Neural cell (in vitro differentiated cells): ENCODE results near the gene H6PD. TPM values are rescaled to one million over a fixed set of nuclear protein-coding genes. Genes with fewer than 3 reads are reported as not detected.
"Not testable (repeated sequence)": the region's sequence is repeated elsewhere in the genome, so short reads cannot be mapped to it uniquely, and the experiment has no call there.

Source experiments
- H2AFZ ChIP-seq: fragments of 200-600, 300-800 bp; sonication (generic), shearing (Covaris generic); 2 replicates; pipeline ENCODE4 v1.6.0; 2014; ENCODE audit warnings: low read depth, mild to moderate bottlenecking, antibody characterized with exemption, low read length, moderate library complexity
- H3F3A ChIP-seq: fragments of 200-600 bp; shearing (Covaris generic); 2 replicates; pipeline ENCODE4 v1.6.1; 2016; ENCODE audit warnings: mild to moderate bottlenecking, moderate library complexity, mixed read lengths, antibody characterized with exemption, low read length; ENCODE audit not compliant: insufficient read depth, poor library complexity, severe bottlenecking
- H3K27ac ChIP-seq: fragments of 200-600, 300-800 bp; sonication (generic), shearing (Covaris generic); 2 replicates; pipeline ENCODE4 v1.5.1; 2014; ENCODE audit warnings: mild to moderate bottlenecking, low read length, moderate library complexity
- H3K27me3 ChIP-seq: fragments of 300-800, 200-600 bp; sonication (generic), shearing (Covaris generic); 2 replicates; pipeline ENCODE4 v1.6.0; 2014; ENCODE audit warnings: mild to moderate bottlenecking, low read depth, low read length, moderate library complexity; ENCODE audit not compliant: insufficient read depth
- H3K36me3 ChIP-seq: fragments of 300-800, 200-600 bp; sonication (generic), shearing (Covaris generic); 2 replicates; pipeline ENCODE4 v1.5.1; 2014; ENCODE audit warnings: mild to moderate bottlenecking, antibody characterized with exemption, low read length, moderate library complexity; ENCODE audit not compliant: insufficient read depth
- H3K4me2 ChIP-seq: fragments of 300-800, 200-600 bp; sonication (generic), shearing (Covaris generic); 2 replicates; pipeline ENCODE4 v1.6.0; 2014; ENCODE audit warnings: mild to moderate bottlenecking, low read length
- H3K4me3 ChIP-seq: fragments of 300-800, 200-600 bp; sonication (generic), shearing (Covaris generic); 2 replicates; pipeline ENCODE4 v1.5.1; 2014; ENCODE audit warnings: mild to moderate bottlenecking, low read length, moderate library complexity
- H3K79me2 ChIP-seq: fragments of 200-600 bp; shearing (Covaris generic); replicated peaks from 2 replicates; pipeline ENCODE4 v1.6.0; 2014; ENCODE audit warnings: mild to moderate bottlenecking, low read length, moderate library complexity; ENCODE audit not compliant: insufficient read depth
- H3K9ac ChIP-seq: fragments of 300-800, 200-600 bp; sonication (generic), shearing (Covaris generic); 2 replicates; pipeline ENCODE4 v1.6.1; 2016; ENCODE audit warnings: mild to moderate bottlenecking, low read length, mixed read lengths
- H3K9me2 ChIP-seq: fragments of 200-600 bp; shearing (Covaris generic); 2 replicates; pipeline ENCODE4 v1.6.1; 2016; ENCODE audit warnings: mild to moderate bottlenecking, low read length, mixed read lengths; ENCODE audit not compliant: insufficient read depth
- H3K9me3 ChIP-seq: fragments of 200-600, 300-800 bp; sonication (generic), shearing (Covaris generic); 2 replicates; pipeline ENCODE4 v1.6.1; 2016; ENCODE audit warnings: mild to moderate bottlenecking, mixed run types, low read length, moderate library complexity, mixed read lengths
- H4K20me1 ChIP-seq: fragments of 200-600 bp; shearing (Covaris generic); 2 replicates; pipeline ENCODE4 v1.6.1; 2016; ENCODE audit warnings: mild to moderate bottlenecking, mixed run types; ENCODE audit not compliant: insufficient read depth
- CTCF ChIP-seq: fragments of 450-650 bp; IDR thresholded peaks from 2 replicates; pipeline ENCODE4 v1.5.1; 2014; ENCODE audit warnings: antibody characterized with exemption, mild to moderate bottlenecking, moderate library complexity; ENCODE audit not compliant: poor library complexity, severe bottlenecking
- EP300 ChIP-seq: fragments of 450-650 bp; conservative IDR thresholded peaks from 2 replicates; pipeline ENCODE4 v1.6.1; 2014; ENCODE audit warnings: antibody characterized with exemption, mild to moderate bottlenecking, moderate library complexity; ENCODE audit not compliant: poor library complexity, severe bottlenecking
- EZH2 ChIP-seq: fragments of 200-600, 300-800 bp; shearing (Covaris generic), sonication (generic); IDR thresholded peaks from 2 replicates; pipeline ENCODE4 v1.6.1; 2014; ENCODE audit warnings: antibody characterized with exemption, low read length, borderline replicate concordance, mild to moderate bottlenecking; ENCODE audit not compliant: insufficient read depth, poor library complexity, severe bottlenecking
- MXI1 ChIP-seq: fragments of 450-650 bp; conservative IDR thresholded peaks from 2 replicates; pipeline ENCODE4 v1.6.1; 2014; ENCODE audit warnings: antibody characterized with exemption, mild to moderate bottlenecking; ENCODE audit not compliant: poor library complexity, severe bottlenecking
- POLR2AphosphoS5 ChIP-seq: IDR thresholded peaks from 2 replicates; pipeline ENCODE4 v1.6.1; 2012
- RAD21 ChIP-seq: fragments of 450-650 bp; conservative IDR thresholded peaks from 2 replicates; pipeline ENCODE4 v1.6.1; 2014; ENCODE audit warnings: antibody characterized with exemption, mild to moderate bottlenecking, moderate library complexity
- REST ChIP-seq: IDR thresholded peaks from 2 replicates; pipeline ENCODE4 v1.6.1; 2012; ENCODE audit warnings: borderline replicate concordance
- SMC3 ChIP-seq: fragments of 450-650 bp; conservative IDR thresholded peaks from 2 replicates; pipeline ENCODE4 v1.6.1; 2014; ENCODE audit warnings: antibody characterized with exemption, mild to moderate bottlenecking, moderate library complexity; ENCODE audit not compliant: poor library complexity
- TAF1 ChIP-seq: IDR thresholded peaks from 2 replicates; pipeline ENCODE4 v1.6.1; 2012; ENCODE audit warnings: low read depth
- polyA plus RNA-seq: library from polyadenylated mRNA; depleted of rRNA; stranded (reverse); fragments of >200 nt; gene quantifications from 2 replicates; pipeline ENCODE4 v1.2.3, GENCODE V29; 2014

Gene H6PD
- polyA plus RNA-seq, 1 donor from 2014 or later = 4.6 TPM

- Histone ChIP-seq H3K27ac (no peak overlapping the region), H3K9me2 (no peaks in the 10 kb centered on the region), H3K36me3 (no peaks in the 10 kb centered on the region), H2AFZ (no peak overlapping the region), H3K4me3 (no peak overlapping the region), H4K20me1 (no peaks in the 10 kb centered on the region), H3K27me3 (peaks cover 8% of the 10 kb centered on the region), H3K79me2 (no peaks in the 10 kb centered on the region), H3K9ac (no peak overlapping the region), H3K9me3 (no peaks in the 10 kb centered on the region), H3F3A (no peaks in the 10 kb centered on the region), H3K4me2 (no peak overlapping the region)
- TF ChIP-seq RAD21 (no peak), TAF1 (no peak), REST (no peak), SMC3 (no peak), POLR2AphosphoS5 (no peak), CTCF (no peak), EP300 (no peak), MXI1 (no peak), EZH2 (no peak)
Measured at GRCh38 chr1:9297831-9298230, 63.3 kb downstream of the H6PD start.

- H3K9me2 ChIP-seq = no peaks in the 10 kb centered on the region
- H3K9ac ChIP-seq = no peak overlapping the region
- H3K27me3 ChIP-seq = peaks cover 8% of the 10 kb centered on the region
- no peaks in the 10 kb centered on the region for H3F3A ChIP-seq
- TF ChIP-seq MXI1 = no peak
- no peaks in the 10 kb centered on the region for H3K9me3 ChIP-seq
- no peak overlapping the region for H3K4me3 ChIP-seq
- no peaks in the 10 kb centered on the region for H4K20me1 ChIP-seq
- no peaks in the 10 kb centered on the region for H3K79me2 ChIP-seq
- H3K36me3 ChIP-seq = no peaks in the 10 kb centered on the region
- no peak overlapping the region for H2AFZ ChIP-seq
- H3K4me2 ChIP-seq = no peak overlapping the region
- no peak overlapping the region for H3K27ac ChIP-seq
Measured at GRCh38 chr1:9298282-9298681, 63.7 kb downstream of the H6PD start.

- H4K20me1 ChIP-seq, H3K9me2 ChIP-seq, H2AFZ ChIP-seq, H3K9me3 ChIP-seq, H3F3A ChIP-seq, H3K79me2 ChIP-seq, H3K4me2 ChIP-seq, H3K27me3 ChIP-seq, H3K36me3 ChIP-seq, H3K27ac ChIP-seq, H3K9ac ChIP-seq, H3K4me3 ChIP-seq: not testable (repeated sequence)
Measured at GRCh38 chr1:9299571-9300541, 65.3 kb downstream of the H6PD start.
